ENCODE data around the gene CLNS1A.

Gene CLNS1A

GRCh38 chr11:77630157-77630710 is 7.4 kb downstream of the CLNS1A start:
- no peak for DNase-seq
- H3K4me3 ChIP-seq (ENCODE audit: insufficient read depth, low read depth, low read length, poor library complexity, severe bottlenecking): no peak overlapping the region

DNA sequence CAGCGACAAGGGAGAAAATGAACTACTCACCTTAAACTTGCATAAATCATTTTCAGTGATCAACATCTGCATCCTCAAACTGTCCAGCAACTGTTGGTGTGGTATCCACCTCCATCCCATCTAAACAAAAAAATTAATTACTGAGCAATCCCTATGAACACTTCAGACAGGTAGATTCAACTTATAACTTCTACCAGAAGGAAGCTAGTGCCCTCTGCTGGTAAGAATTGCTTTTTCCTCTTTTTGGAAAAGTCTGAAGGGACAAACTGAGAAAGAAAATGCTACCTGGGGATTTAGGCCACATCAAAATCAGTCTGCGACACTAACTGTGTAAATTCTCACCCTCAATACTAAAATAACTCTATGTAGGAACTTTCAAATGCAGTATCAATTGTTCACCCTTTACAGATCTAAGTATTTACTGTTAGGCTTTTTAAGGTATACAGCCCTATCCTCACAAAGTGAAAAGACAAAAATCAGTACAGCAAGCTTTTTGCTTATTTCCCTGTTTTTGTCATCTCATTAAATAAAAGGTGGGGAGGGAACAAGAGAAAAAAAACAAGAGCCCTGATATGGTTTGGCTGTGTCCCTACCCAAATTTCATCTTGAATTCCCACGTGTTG is 17.9 kb downstream of the CLNS1A start:
- Histone ChIP-seq H3K9me3 (ENCODE audit: control insufficient read depth, low read length) (no peaks in the 10 kb centered on the region), H3K27ac (ENCODE audit: insufficient read depth, low read length, poor library complexity, severe bottlenecking) (no peak overlapping the region), H3K27me3 (replicated peaks; ENCODE audit: control insufficient read depth, insufficient read depth, low read length, poor library complexity, severe bottlenecking) (no peaks in the 10 kb centered on the region), H3K36me3 (ENCODE audit: control insufficient read depth, insufficient read depth, low read length) (peaks cover 37% of the 10 kb centered on the region), H3K4me1 (ENCODE audit: control insufficient read depth, insufficient read depth, low read length, poor library complexity, severe bottlenecking) (no peaks in the 10 kb centered on the region), H3K4me3 (ENCODE audit: insufficient read depth, low read depth, low read length, poor library complexity, severe bottlenecking) (no peak overlapping the region)
- no peak for DNase-seq

More at GRCh38 chr11:77630157-77630710, 7.4 kb downstream of the CLNS1A start:
- H3K9me3 ChIP-seq (ENCODE audit: control insufficient read depth, low read length): no peaks in the 10 kb centered on the region
- H3K27ac ChIP-seq (ENCODE audit: insufficient read depth, low read length, poor library complexity, severe bottlenecking): no peak overlapping the region
- H3K27me3 ChIP-seq (replicated peaks; ENCODE audit: control insufficient read depth, insufficient read depth, low read length, poor library complexity, severe bottlenecking): no peaks in the 10 kb centered on the region
- H3K4me1 ChIP-seq (ENCODE audit: control insufficient read depth, insufficient read depth, low read length, poor library complexity, severe bottlenecking): peaks cover 4% of the 10 kb centered on the region
- H3K36me3 ChIP-seq (ENCODE audit: control insufficient read depth, insufficient read depth, low read length): peaks cover 11% of the 10 kb centered on the region

GRCh38 chr11:77617892-77618291 is 19.7 kb downstream of the CLNS1A start:
- no peaks in the 10 kb centered on the region for H3K4me1 ChIP-seq (ENCODE audit: control insufficient read depth, insufficient read depth, low read length, poor library complexity, severe bottlenecking)
- no peak for DNase-seq
- no peak overlapping the region for H3K27ac ChIP-seq (ENCODE audit: insufficient read depth, low read length, poor library complexity, severe bottlenecking)
- H3K36me3 ChIP-seq (ENCODE audit: control insufficient read depth, insufficient read depth, low read length): peaks cover 36% of the 10 kb centered on the region
- no peaks in the 10 kb centered on the region for H3K9me3 ChIP-seq (ENCODE audit: control insufficient read depth, low read length)
- H3K27me3 ChIP-seq (replicated peaks; ENCODE audit: control insufficient read depth, insufficient read depth, low read length, poor library complexity, severe bottlenecking): no peaks in the 10 kb centered on the region
- H3K4me3 ChIP-seq (ENCODE audit: insufficient read depth, low read depth, low read length, poor library complexity, severe bottlenecking): no peak overlapping the region

DNA sequence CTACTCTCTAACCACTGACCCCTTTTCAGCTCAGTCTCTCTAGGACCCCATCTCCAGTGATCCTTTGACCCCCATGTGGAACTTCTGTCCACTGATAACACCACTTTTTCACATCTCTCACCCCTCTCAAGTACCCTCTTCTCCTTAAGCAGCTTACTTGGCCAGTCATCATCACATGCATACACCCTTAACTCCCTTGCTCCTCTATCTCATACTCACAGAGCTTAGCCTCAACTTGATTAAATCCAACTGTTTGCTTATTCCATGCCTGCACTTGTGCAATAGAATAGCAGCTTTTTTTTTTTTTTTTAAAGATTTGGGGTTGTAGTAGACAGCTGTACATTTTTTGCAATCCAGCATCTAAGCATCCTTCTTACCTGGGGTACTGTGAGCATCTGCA is 25.7 kb downstream of the CLNS1A start:
- peaks cover 23% of the 10 kb centered on the region for H3K36me3 ChIP-seq (ENCODE audit: control insufficient read depth, insufficient read depth, low read length)
- no peaks in the 10 kb centered on the region for H3K4me1 ChIP-seq (ENCODE audit: control insufficient read depth, insufficient read depth, low read length, poor library complexity, severe bottlenecking)
- no peak overlapping the region for H3K4me3 ChIP-seq (ENCODE audit: insufficient read depth, low read depth, low read length, poor library complexity, severe bottlenecking)
- H3K27me3 ChIP-seq (replicated peaks; ENCODE audit: control insufficient read depth, insufficient read depth, low read length, poor library complexity, severe bottlenecking): no peaks in the 10 kb centered on the region
- H3K9me3 ChIP-seq (ENCODE audit: control insufficient read depth, low read length): no peaks in the 10 kb centered on the region
- no peak for DNase-seq
- no peak overlapping the region for H3K27ac ChIP-seq (ENCODE audit: insufficient read depth, low read length, poor library complexity, severe bottlenecking)

DNA sequence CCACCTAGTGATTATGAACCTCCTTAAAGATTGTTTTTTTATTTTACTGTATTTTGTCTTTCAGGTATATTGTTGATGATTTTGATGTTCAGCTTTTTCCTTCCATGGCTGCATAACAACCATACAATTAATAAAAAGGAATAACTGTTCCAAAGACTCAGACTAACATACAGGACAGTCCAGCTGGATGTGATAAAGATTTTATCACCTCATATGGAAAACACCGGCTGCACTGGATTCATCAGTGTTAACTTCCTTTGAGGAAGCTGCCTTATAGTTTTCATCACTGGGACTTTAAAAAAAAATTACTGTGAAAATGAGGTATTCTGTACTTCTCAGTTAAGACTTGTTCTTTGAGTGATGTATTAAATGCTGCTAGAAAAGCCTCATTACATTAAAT is 28.4 kb downstream of the CLNS1A start:
- no peak for DNase-seq
- H3K9me3 ChIP-seq (ENCODE audit: control insufficient read depth, low read length): no peaks in the 10 kb centered on the region
- no peaks in the 10 kb centered on the region for H3K27me3 ChIP-seq (replicated peaks; ENCODE audit: control insufficient read depth, insufficient read depth, low read length, poor library complexity, severe bottlenecking)
- peaks cover 12% of the 10 kb centered on the region for H3K36me3 ChIP-seq (ENCODE audit: control insufficient read depth, insufficient read depth, low read length)
- no peak overlapping the region for H3K27ac ChIP-seq (ENCODE audit: insufficient read depth, low read length, poor library complexity, severe bottlenecking)
- no peaks in the 10 kb centered on the region for H3K4me1 ChIP-seq (ENCODE audit: control insufficient read depth, insufficient read depth, low read length, poor library complexity, severe bottlenecking)
- no peak overlapping the region for H3K4me3 ChIP-seq (ENCODE audit: insufficient read depth, low read depth, low read length, poor library complexity, severe bottlenecking)

GRCh38 chr11:77604281-77604680 is 33.3 kb downstream of the CLNS1A start:
- no peak for DNase-seq
- H3K27me3 ChIP-seq (replicated peaks; ENCODE audit: control insufficient read depth, insufficient read depth, low read length, poor library complexity, severe bottlenecking): no peaks in the 10 kb centered on the region
- no peaks in the 10 kb centered on the region for H3K4me1 ChIP-seq (ENCODE audit: control insufficient read depth, insufficient read depth, low read length, poor library complexity, severe bottlenecking)
- H3K4me3 ChIP-seq (ENCODE audit: insufficient read depth, low read depth, low read length, poor library complexity, severe bottlenecking): no peak overlapping the region
- H3K9me3 ChIP-seq (ENCODE audit: control insufficient read depth, low read length): no peaks in the 10 kb centered on the region
- peaks cover 5% of the 10 kb centered on the region for H3K36me3 ChIP-seq (ENCODE audit: control insufficient read depth, insufficient read depth, low read length)
- H3K27ac ChIP-seq (ENCODE audit: insufficient read depth, low read length, poor library complexity, severe bottlenecking): no peak overlapping the region

GRCh38 chr11:77602381-77603088 is 35.1 kb downstream of the CLNS1A start:
- no peak for DNase-seq
- no peak overlapping the region for H3K4me3 ChIP-seq (ENCODE audit: insufficient read depth, low read depth, low read length, poor library complexity, severe bottlenecking)
- no peaks in the 10 kb centered on the region for H3K9me3 ChIP-seq (ENCODE audit: control insufficient read depth, low read length)
- H3K27me3 ChIP-seq (replicated peaks; ENCODE audit: control insufficient read depth, insufficient read depth, low read length, poor library complexity, severe bottlenecking): no peaks in the 10 kb centered on the region
- peaks cover 5% of the 10 kb centered on the region for H3K36me3 ChIP-seq (ENCODE audit: control insufficient read depth, insufficient read depth, low read length)
- H3K4me1 ChIP-seq (ENCODE audit: control insufficient read depth, insufficient read depth, low read length, poor library complexity, severe bottlenecking): no peaks in the 10 kb centered on the region
- H3K27ac ChIP-seq (ENCODE audit: insufficient read depth, low read length, poor library complexity, severe bottlenecking): no peak overlapping the region

GRCh38 chr11:77598195-77598594 is 39.4 kb downstream of the CLNS1A start:
- H3K4me1 ChIP-seq (ENCODE audit: control insufficient read depth, insufficient read depth, low read length, poor library complexity, severe bottlenecking): no peaks in the 10 kb centered on the region
- no peaks in the 10 kb centered on the region for H3K36me3 ChIP-seq (ENCODE audit: control insufficient read depth, insufficient read depth, low read length)
- H3K27ac ChIP-seq (ENCODE audit: insufficient read depth, low read length, poor library complexity, severe bottlenecking): no peak overlapping the region
- no peak for DNase-seq
- no peaks in the 10 kb centered on the region for H3K27me3 ChIP-seq (replicated peaks; ENCODE audit: control insufficient read depth, insufficient read depth, low read length, poor library complexity, severe bottlenecking)
- H3K9me3 ChIP-seq (ENCODE audit: control insufficient read depth, low read length): no peaks in the 10 kb centered on the region
- H3K4me3 ChIP-seq (ENCODE audit: insufficient read depth, low read depth, low read length, poor library complexity, severe bottlenecking): no peak overlapping the region

DNA sequence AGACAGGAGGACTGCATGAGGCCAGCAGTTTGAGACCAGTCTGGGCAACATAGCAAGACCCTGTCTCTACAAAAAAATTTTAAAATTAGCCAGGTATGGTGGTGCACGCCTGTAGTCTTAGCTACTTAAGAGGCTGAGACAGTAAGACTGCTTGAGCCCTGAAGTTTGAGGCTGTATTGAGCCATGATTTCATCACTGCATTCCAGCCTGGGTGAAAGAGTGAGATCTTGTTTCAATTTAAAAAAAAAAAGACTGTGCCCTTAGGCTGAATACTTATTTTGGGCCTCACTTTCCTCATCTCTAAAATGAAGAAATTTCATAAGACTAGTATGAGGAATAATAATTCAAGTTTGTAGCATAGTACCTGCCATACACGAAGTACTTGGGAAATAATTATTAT is 41.0 kb downstream of the CLNS1A start:
- no peaks in the 10 kb centered on the region for H3K27me3 ChIP-seq (replicated peaks; ENCODE audit: control insufficient read depth, insufficient read depth, low read length, poor library complexity, severe bottlenecking)
- no peak overlapping the region for H3K27ac ChIP-seq (ENCODE audit: insufficient read depth, low read length, poor library complexity, severe bottlenecking)
- DNase-seq: no peak
- H3K36me3 ChIP-seq (ENCODE audit: control insufficient read depth, insufficient read depth, low read length): no peaks in the 10 kb centered on the region
- no peaks in the 10 kb centered on the region for H3K4me1 ChIP-seq (ENCODE audit: control insufficient read depth, insufficient read depth, low read length, poor library complexity, severe bottlenecking)
- H3K4me3 ChIP-seq (ENCODE audit: insufficient read depth, low read depth, low read length, poor library complexity, severe bottlenecking): no peak overlapping the region
- H3K9me3 ChIP-seq (ENCODE audit: control insufficient read depth, low read length): no peaks in the 10 kb centered on the region

DNA sequence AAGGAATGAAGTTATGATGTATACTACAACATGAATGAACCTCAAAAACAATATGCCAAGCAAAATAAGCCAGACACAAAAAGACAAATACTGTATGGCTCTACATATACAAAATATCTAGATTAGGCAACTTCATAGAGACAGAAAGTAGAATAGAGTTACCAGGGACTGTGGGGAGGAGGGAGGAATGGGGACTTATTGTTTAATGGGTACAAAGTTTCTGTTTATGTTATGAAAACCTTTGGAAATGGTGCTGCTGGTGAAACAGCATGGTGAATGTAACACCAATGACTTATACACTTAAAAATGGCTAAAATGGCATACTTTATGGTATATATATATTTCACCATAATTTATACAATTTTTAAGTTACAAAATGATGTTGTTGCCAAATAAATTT is 43.7 kb downstream of the CLNS1A start:
- Histone ChIP-seq H3K36me3 (ENCODE audit: control insufficient read depth, insufficient read depth, low read length) (no peaks in the 10 kb centered on the region), H3K4me1 (ENCODE audit: control insufficient read depth, insufficient read depth, low read length, poor library complexity, severe bottlenecking) (peaks cover 6% of the 10 kb centered on the region), H3K9me3 (ENCODE audit: control insufficient read depth, low read length) (no peaks in the 10 kb centered on the region), H3K4me3 (ENCODE audit: insufficient read depth, low read depth, low read length, poor library complexity, severe bottlenecking) (no peak overlapping the region), H3K27me3 (replicated peaks; ENCODE audit: control insufficient read depth, insufficient read depth, low read length, poor library complexity, severe bottlenecking) (no peaks in the 10 kb centered on the region), H3K27ac (ENCODE audit: insufficient read depth, low read length, poor library complexity, severe bottlenecking) (no peak overlapping the region)
- no peak for DNase-seq

Measured in effector memory CD4-positive, alpha-beta T cell (primary cell).